Cortex of kidney (tissue), 1 donor: ENCODE measurements around the gene AJUBA.
A peak's percentile ranks its signal among the peaks of the same experiment; 100 is the strongest.

ENCODE experiments used
- DNase-seq: peaks from one replicate; lab custom pipeline; 2025; lab: John Stamatoyannopoulos, UW

Gene AJUBA

GRCh38 chr14:22935156-22935555, 47.2 kb downstream of the AJUBA start:
- DNase-seq, result no peak

GRCh38 chr14:22932146-22932545, 50.2 kb downstream of the AJUBA start:
- DNase-seq, result no peak

GRCh38 chr14:22929961-22930364, 52.4 kb downstream of the AJUBA start:
- DNase-seq, result no peak

- DNase-seq, result peak; percentile 45
Measured at GRCh38 chr14:22929104-22929960, 53.0 kb downstream of the AJUBA start, which contains the start of gene PRMT5. Gene PRMT5, minus strand, starts transcription at chr14:22929376. Its CDS starts 15 bp downstream, at chr14:22929361.

- no peak for DNase-seq
Measured at GRCh38 chr14:22928237-22929103, 53.9 kb downstream of the AJUBA start.

GRCh38 chr14:22926316-22926715, 56.0 kb downstream of the AJUBA start:
- DNase-seq, result no peak

GRCh38 chr14:22925513-22925912, 56.8 kb downstream of the AJUBA start:
- DNase-seq, result no peak

GRCh38 chr14:22923746-22924145, 58.6 kb downstream of the AJUBA start:
- no peak for DNase-seq

- no peak for DNase-seq
Measured at GRCh38 chr14:22922294-22922693, 60.1 kb downstream of the AJUBA start.
